GM18909 (cell line): ENCODE measurements around the gene NLRP2B.
"Not testable (repeated sequence)": the region's sequence is repeated elsewhere in the genome, so short reads cannot be mapped to it uniquely, and the experiment has no call there.

ENCODE experiments used
- ATAC-seq: cut with Tn5 transposase; IDR thresholded peaks from one replicate; pipeline ENCODE4 v1.9.1; 2021; ENCODE audit warnings: mild to moderate bottlenecking; ENCODE audit not compliant: unreplicated experiment, poor library complexity

Gene NLRP2B

GRCh38 chrX:57680160-57680559, at the start of gene NLRP2B:
NLRP2B (minus strand) TSS chrX:57680260.
- ATAC-seq = no peak

- ATAC-seq = not testable (repeated sequence)
These were observed 45.9 kb upstream of the NLRP2B start for GRCh38 chrX:57725995-57726394.

- no peak for ATAC-seq
These were observed 1.3 kb upstream of the NLRP2B start for GRCh38 chrX:57681341-57681740.

- no peak for ATAC-seq
These were observed 1.2 kb downstream of the NLRP2B start for GRCh38 chrX:57678686-57679428.

- no peak for ATAC-seq
These were observed 2.8 kb downstream of the NLRP2B start for GRCh38 chrX:57677132-57677858.

GRCh38 chrX:57675320-57675719, 4.7 kb downstream of the NLRP2B start:
- no peak for ATAC-seq

- ATAC-seq = no peak
These were observed 5.2 kb downstream of the NLRP2B start for GRCh38 chrX:57674861-57675260.

GRCh38 chrX:57669961-57670360, 10.1 kb downstream of the NLRP2B start:
- no peak for ATAC-seq

- no peak for ATAC-seq
These were observed 13.1 kb downstream of the NLRP2B start for GRCh38 chrX:57667010-57667409.

- ATAC-seq = no peak
These were observed 25.0 kb downstream of the NLRP2B start for GRCh38 chrX:57655065-57655464.

- no peak for ATAC-seq
These were observed 27.4 kb downstream of the NLRP2B start for GRCh38 chrX:57652705-57653104.

GRCh38 chrX:57651169-57651919, 28.7 kb downstream of the NLRP2B start:
- no peak for ATAC-seq

- no peak for ATAC-seq
These were observed 33.0 kb downstream of the NLRP2B start for GRCh38 chrX:57647020-57647419.

- no peak for ATAC-seq
These were observed 36.4 kb downstream of the NLRP2B start for GRCh38 chrX:57643698-57644097.

GRCh38 chrX:57641338-57641737, 38.7 kb downstream of the NLRP2B start:
- no peak for ATAC-seq

GRCh38 chrX:57640674-57641016, 39.4 kb downstream of the NLRP2B start:
- no peak for ATAC-seq

- ATAC-seq = not testable (repeated sequence)
These were observed 50.6 kb downstream of the NLRP2B start for GRCh38 chrX:57629438-57629837.
